Nephron progenitor cell (in vitro differentiated cells): ENCODE data around the gene DLEU7.

Experiments used
- DNase-seq: peaks from one replicate; pipeline ENCODE4 v3.0.0; 2021
- H3K27ac Mint-ChIP-seq: 2 replicates; pipeline ENCODE4 v1.8.0; 2021; ENCODE audit warnings: mild to moderate bottlenecking, moderate library complexity, mixed read lengths
- H3K27me3 Mint-ChIP-seq: 2 replicates; pipeline ENCODE4 v1.8.0; 2021; ENCODE audit warnings: mild to moderate bottlenecking, low read depth, mixed read lengths; ENCODE audit not compliant: poor library complexity
- H3K36me3 Mint-ChIP-seq: 2 replicates; pipeline ENCODE4 v1.8.0; 2021; ENCODE audit warnings: low read depth, mixed read lengths
- H3K4me1 Mint-ChIP-seq: 2 replicates; pipeline ENCODE4 v1.8.0; 2021; ENCODE audit warnings: mixed read lengths
- H3K4me3 Mint-ChIP-seq: 2 replicates; pipeline ENCODE4 v1.8.0; 2021; ENCODE audit warnings: mild to moderate bottlenecking, moderate library complexity, mixed read lengths
- H3K9me3 Mint-ChIP-seq: 2 replicates; pipeline ENCODE4 v1.8.0; 2021; ENCODE audit warnings: mild to moderate bottlenecking, moderate library complexity, mixed read lengths
- CTCF ChIP-seq: fragments of 200-600 bp; sonication (generic); IDR thresholded peaks from 2 replicates; pipeline ENCODE4 v1.5.0; 2021; ENCODE audit warnings: antibody characterized with exemption

The DLEU7 gene

GRCh38 chr13:50842251-50842989, 1.1 kb downstream of the DLEU7 start:
- Mint-ChIP-seq H3K27me3 (peaks cover 23% of the 10 kb centered on the region), H3K4me1 (peaks cover 59% of the 10 kb centered on the region), H3K36me3 (peaks cover 7% of the 10 kb centered on the region), H3K4me3 (peak overlapping the region; percentile 77), H3K9me3 (peaks cover 9% of the 10 kb centered on the region), H3K27ac (no peak overlapping the region)
- TF ChIP-seq CTCF: no peak
- DNase-seq: no peak

GRCh38 chr13:50841786-50842185, 1.7 kb downstream of the DLEU7 start:
- no peak overlapping the region for H3K4me3 Mint-ChIP-seq
- peaks cover 7% of the 10 kb centered on the region for H3K36me3 Mint-ChIP-seq
- H3K9me3 Mint-ChIP-seq: peaks cover 4% of the 10 kb centered on the region
- peaks cover 23% of the 10 kb centered on the region for H3K27me3 Mint-ChIP-seq
- peaks cover 56% of the 10 kb centered on the region for H3K4me1 Mint-ChIP-seq
- no peak for TF ChIP-seq CTCF
- DNase-seq: no peak
- H3K27ac Mint-ChIP-seq: no peak overlapping the region

- peak overlapping the region; percentile 33 for H3K4me3 Mint-ChIP-seq
- H3K27ac Mint-ChIP-seq: no peak overlapping the region
- peaks cover 7% of the 10 kb centered on the region for H3K9me3 Mint-ChIP-seq
- no peak for TF ChIP-seq CTCF
- no peak for DNase-seq
- H3K36me3 Mint-ChIP-seq: peaks cover 18% of the 10 kb centered on the region
- H3K27me3 Mint-ChIP-seq: peaks cover 26% of the 10 kb centered on the region
- H3K4me1 Mint-ChIP-seq: peaks cover 41% of the 10 kb centered on the region
Measured at GRCh38 chr13:50840284-50840683, 3.2 kb downstream of the DLEU7 start.

GRCh38 chr13:50839828-50840227, 3.7 kb downstream of the DLEU7 start:
- Mint-ChIP-seq H3K27me3 (peaks cover 26% of the 10 kb centered on the region), H3K36me3 (peaks cover 22% of the 10 kb centered on the region), H3K4me3 (no peak overlapping the region), H3K4me1 (peaks cover 36% of the 10 kb centered on the region), H3K27ac (no peak overlapping the region), H3K9me3 (peaks cover 11% of the 10 kb centered on the region)
- no peak for TF ChIP-seq CTCF
- no peak for DNase-seq

GRCh38 chr13:50838701-50839100, 4.8 kb downstream of the DLEU7 start:
- DNase-seq: no peak
- H3K27me3 Mint-ChIP-seq: peaks cover 26% of the 10 kb centered on the region
- TF ChIP-seq CTCF: no peak
- H3K9me3 Mint-ChIP-seq: peaks cover 19% of the 10 kb centered on the region
- H3K36me3 Mint-ChIP-seq: peaks cover 32% of the 10 kb centered on the region
- H3K27ac Mint-ChIP-seq: no peak overlapping the region
- no peak overlapping the region for H3K4me3 Mint-ChIP-seq
- peaks cover 25% of the 10 kb centered on the region for H3K4me1 Mint-ChIP-seq

GRCh38 chr13:50838031-50838430, 5.5 kb downstream of the DLEU7 start:
- TF ChIP-seq CTCF: no peak
- Mint-ChIP-seq H3K36me3 (peaks cover 39% of the 10 kb centered on the region), H3K4me3 (no peak overlapping the region), H3K27ac (no peak overlapping the region), H3K4me1 (peaks cover 24% of the 10 kb centered on the region), H3K27me3 (peaks cover 26% of the 10 kb centered on the region), H3K9me3 (peaks cover 26% of the 10 kb centered on the region)
- DNase-seq: no peak
